ENCODE measurements around the gene DAP3.
"Not testable (repeated sequence)": the region's sequence is repeated elsewhere in the genome, so short reads cannot be mapped to it uniquely, and the experiment has no call there.

Gene DAP3

DNA sequence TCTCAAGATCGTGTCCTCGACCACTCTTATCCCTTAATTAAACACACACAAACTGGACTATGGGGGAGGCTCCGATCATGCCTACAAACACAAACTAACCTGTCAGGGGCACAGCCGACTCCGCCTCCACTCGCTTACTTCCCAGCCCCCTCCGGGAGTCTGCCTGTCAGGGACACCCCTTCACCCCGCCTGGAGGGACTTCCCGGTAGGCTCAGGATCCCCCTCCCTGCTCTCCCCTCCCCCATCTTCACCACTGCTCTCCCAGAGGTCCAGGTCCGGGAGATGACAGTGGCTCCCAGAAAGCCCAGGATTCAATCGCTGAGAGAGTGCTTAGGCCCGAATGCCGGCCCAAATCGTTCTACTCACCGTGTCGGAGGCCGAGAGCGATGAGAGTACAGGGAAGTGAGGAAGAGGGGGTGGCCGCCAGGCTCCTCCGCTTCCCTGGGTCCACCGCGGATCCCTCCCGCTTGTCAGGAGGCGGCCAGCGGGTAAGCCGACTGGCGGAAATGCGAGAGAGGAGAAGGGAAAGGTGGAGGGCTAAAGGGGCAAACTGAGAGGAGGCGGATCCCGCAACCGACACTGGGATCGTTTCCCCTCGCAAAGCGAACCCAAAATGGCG, 1.1 kb upstream of the DAP3 start:
- not testable (repeated sequence) for DNase-seq

- peak; percentile 69 to 76 for DNase-seq
Observed at GRCh38 chr1:155688324-155689080, 389 bp upstream of the DAP3 start, which contains the start of gene YY1AP1. Gene YY1AP1, minus strand, starts transcription at chr1:155688774. Its CDS starts 8,338 bp downstream, at chr1:155680436.

- DNase-seq: peak in 1 of 2 experiments; percentile 53
Observed at GRCh38 chr1:155691992-155692528, 3.2 kb downstream of the DAP3 start.

DNA sequence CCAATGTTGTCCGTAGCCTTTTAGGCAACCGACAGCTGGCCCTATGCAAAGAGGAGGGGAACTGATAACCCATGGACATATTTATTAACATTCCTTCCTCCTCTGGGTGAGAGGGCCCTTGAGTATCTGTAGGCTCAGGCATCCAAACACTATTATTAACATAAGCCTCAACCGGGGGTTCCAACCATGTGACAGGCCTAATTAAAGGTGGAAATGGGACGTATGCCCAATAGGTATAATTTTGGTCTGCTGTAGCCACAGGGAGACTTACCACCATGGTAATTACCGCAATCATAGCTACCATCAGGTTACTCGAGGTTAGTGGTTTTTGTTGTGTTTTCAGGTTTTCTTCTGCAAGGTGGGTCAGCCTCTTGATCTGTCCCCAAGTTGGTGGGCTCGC, 5.3 kb downstream of the DAP3 start:
- DNase-seq: no peak

GRCh38 chr1:155695072-155695471, 6.2 kb downstream of the DAP3 start:
- no peak for DNase-seq

GRCh38 chr1:155695608-155696007, 6.7 kb downstream of the DAP3 start:
- DNase-seq: no peak

DNA sequence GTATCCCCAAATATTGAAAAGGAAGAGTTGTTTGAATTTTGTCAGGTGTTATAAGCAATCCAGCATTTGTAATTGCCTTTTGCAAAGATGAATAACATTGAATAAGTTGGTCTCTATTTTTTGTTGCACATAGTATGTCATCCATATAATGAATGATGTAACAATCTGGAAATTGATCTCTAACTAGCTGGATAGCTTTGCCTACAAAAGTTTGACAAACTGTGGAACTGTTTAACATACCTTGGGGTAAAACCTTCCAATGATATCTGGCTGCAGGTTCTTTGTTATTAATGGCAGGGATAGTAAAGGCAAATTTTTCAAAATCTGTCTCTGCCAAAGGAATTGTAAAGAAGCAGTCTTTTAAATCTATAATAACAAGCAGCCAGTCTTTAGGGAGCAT, 7.6 kb downstream of the DAP3 start:
- no peak for DNase-seq

DNA sequence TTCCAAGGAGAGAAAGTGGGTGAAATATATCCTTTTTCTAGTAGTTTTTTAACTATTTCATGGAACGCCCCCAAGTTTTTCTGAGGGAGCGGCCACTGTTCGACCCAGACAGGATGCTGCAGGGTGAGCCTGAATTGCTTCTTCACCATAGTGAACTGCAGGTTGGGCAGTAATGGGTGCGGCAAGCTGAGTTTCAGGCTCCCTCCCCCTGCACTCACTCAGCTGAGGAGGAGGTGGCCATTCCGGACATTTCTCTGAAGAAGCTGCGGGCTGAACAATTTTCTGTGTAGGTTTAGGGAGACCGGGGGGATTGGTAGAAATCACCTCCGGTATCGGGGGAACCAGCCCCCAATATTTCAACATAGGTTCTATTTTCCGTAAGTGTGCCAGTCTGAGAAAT, 8.2 kb downstream of the DAP3 start:
- no peak for DNase-seq

DNA sequence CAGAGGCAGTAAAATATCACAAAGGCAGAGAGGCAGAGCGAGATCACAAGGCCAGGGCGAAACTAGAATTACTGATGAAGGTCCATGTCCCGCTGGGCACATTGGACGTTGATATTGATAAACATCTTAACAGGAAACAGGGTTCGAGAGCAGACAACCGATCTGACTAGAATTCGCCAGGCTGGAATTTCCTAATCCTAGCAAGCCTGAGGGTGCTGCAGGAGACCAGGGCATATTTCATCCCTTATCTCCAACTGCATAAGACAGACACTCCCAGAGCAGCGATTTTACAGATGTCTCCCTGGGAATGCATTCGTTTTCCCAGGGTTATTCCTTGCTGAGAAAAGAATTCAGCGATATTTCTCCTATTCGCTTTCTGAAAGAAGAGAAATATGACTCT, 8.7 kb downstream of the DAP3 start:
- DNase-seq: not testable (repeated sequence)

GRCh38 chr1:155698382-155699038, 9.6 kb downstream of the DAP3 start:
- no peak for DNase-seq

GRCh38 chr1:155699062-155699461, 10.2 kb downstream of the DAP3 start:
- DNase-seq: not testable (repeated sequence)

DNA sequence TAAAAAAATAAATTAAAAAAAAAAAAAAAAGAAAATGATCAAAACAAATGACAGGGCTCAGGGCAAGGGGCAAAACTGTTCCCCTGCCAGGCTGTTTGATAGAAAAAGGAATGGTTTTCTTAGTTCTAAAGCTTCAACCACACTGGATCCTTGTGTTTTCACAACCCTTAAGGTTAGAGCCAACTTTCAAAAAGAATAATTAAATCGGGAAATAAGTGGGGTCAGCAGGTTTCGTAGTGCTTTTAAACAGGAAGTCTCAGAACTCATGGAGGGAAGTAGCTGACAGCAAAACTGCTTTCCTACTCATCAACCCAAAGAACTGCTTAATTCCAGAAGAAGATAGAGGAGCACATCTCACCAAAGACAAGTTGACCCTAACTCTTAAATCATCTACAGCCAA, 12.8 kb downstream of the DAP3 start:
- not testable (repeated sequence) for DNase-seq

DNA sequence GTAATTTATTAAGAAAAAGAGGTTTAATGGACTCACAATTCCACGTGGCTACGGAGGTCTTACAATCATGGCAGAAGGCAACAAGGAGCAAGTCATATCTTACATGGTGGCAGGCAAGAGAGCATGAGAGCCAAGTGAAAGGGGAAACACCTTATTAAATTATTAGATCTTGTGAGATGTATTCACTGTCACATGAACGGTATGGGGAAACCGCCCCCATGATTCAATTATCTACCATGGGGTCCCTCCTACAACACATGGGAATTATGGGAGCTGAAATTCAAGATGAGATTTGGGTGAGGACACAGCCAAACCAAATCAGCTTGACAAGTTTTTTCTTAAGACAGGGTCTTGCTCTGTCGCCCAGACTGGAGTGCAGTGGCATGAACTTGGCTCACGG, 14.3 kb downstream of the DAP3 start:
- DNase-seq: no peak

DNA sequence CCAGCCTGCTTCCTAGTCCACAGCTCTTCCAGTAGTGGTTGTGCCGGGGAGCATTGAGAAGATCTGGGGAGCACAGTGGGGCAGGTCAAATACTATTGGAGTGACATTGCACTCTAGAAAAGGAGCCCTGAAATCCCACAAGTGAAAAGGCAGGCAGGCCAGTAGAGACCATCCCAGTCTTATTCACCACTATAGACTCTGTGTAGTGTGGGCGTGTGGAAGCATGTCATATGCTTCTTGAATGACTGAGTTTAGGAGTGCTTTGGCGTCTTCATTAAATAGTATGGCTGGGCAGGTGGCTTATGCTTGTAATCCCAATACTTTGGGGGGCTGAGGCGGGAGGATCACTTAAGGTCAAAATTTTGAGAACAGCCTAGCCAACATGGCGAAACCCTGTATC, 15.5 kb downstream of the DAP3 start:
- DNase-seq: not testable (repeated sequence)

GRCh38 chr1:155706139-155706538, 17.2 kb downstream of the DAP3 start:
- DNase-seq: no peak

DNA sequence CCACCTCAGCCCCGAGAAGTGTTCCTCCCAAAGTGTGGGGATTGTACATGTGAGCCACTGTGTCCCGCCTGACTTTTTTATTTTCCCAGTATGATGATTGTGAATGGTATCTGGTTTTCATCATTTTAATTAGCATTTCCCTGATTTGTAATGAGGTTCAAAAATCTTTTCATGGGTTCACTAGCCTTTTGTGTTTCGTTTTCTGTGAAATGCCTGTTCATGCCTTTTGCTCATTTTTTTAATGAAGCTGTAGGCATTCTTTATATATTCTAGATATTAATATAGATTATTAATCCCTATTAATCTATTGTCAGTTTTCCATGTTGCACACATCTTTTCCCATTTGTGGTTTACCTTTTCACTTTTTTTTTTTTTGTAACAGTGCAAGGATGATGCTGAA, 20.5 kb downstream of the DAP3 start:
- DNase-seq: no peak

DNA sequence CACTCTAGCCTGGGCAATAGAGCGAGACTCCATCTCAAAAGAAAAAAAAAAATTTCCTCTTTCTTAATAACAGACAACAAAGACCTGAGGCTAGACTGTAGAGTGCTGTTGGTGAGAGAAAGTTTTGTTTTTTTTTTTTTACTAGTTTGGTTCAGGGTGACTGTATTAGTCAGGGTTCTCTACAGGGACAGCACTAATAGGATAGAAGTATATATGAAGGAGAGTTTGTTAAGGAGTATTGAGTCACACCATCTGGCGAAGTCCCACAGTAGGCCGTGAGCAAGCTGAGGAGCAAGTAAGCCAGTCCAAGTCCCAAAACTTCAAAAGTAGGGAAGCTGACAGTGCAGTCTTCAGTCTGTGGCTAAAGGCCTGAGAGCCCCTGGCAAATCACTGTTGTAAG, 22.6 kb downstream of the DAP3 start:
- not testable (repeated sequence) for DNase-seq

DNA sequence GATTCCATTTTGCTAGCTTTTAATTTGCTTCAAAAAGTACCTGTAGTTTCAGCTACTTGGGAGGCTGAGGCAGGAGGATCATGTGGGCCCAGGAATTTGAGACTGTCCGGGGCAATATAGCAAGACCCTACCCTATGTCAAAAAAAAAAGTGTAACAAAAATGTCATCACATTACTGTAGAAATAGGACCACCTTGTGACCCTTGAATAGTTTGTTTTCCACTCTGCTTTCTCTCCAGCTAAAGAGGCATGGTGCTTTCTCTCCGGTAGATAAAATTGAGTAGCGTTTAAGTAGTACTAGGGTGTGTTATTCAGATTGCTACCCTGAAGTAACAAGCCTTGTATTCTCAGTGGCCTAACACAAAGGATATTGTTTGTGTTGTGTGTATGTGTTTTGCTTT, 23.7 kb downstream of the DAP3 start:
- not testable (repeated sequence) for DNase-seq

DNA sequence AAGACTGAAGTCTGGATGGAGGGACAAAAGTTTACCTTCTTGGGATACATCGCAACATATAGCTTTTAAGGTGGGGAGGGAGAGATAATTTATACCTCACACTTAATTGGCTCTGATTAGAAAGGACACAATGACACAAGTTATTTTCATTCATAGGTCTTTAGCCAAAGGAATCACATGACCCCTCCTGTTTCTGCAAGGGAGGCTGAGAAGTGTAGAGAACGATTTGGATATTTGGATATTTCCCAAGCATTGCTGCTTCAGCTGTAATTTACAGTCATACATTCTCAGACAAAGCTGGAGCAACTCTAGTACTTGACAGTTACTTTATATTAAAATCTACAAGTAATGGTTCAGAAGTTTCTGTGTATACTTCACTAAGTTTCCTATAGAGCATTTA, 24.2 kb downstream of the DAP3 start:
- no peak for DNase-seq

DNA sequence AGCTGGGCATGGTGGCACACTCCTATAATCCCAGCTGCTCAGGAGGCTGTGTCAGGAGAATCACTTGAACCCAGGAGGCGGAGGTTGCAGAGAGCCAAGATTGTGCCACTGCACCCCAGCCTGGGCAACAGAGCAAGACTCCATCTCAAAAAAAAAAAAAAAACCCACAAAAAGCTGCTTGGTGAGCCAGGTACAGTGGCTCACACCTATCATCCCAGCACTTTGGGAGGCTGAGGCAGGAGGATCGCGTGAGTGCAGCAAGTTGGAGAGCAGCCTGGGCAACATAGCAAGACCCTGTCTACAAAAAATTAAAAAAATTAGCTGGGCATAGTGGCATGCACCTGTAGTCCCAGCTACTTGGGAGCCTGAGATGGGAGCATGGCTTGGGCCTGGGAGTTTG, 26.2 kb downstream of the DAP3 start:
- DNase-seq: not testable (repeated sequence)

DNA sequence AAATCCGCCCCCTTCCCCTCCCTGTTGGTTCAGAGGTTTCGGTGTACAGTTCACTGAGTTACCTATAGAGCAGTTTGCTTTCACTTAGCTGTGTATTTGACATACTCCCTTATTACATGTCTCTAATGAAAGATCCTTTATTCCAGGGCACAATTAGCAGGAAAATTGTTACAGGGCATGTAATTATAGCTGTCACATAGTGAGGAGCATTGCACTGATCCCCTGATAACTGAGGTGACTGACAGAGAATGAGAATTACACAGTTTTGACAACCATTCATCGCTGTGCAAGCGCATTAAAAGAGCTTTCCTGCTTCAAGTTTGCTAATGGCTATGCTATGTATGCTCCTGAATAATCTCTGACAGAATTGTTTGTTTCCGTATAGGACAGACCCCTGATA, 26.9 kb downstream of the DAP3 start:
- no peak for DNase-seq

GRCh38 chr1:155717041-155717440, 28.1 kb downstream of the DAP3 start:
- DNase-seq: no peak

DNA sequence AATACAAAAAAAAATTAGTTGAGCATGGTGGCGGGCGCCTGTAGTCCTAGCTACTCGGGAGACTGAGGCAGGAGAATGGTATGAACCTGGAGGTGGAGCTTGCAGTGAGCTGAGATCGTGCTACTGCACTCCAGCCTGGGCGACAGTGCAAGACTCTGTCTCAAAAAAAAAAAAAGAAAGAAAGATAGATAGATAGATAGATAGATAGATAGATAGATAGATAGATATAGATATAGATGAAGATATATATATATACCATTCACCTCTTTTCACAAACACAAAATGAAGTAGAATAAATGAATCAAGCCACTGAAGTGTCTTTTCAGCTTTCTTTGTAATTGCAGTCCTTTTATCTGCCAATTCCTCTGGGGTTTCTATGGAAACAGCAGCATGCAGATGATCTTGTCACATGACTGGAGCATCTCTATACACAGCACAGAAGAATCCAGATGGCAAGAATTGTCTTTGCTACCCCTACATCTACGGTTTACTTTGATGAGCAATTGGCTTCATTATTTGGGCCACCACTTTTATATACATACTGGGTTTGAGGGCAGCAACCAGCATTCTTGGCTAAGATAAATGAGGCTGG, 29.7 kb downstream of the DAP3 start:
- not testable (repeated sequence) for DNase-seq

Measured in NCI-H524 (cell line).